HG02885 (cell line): ENCODE data around the gene PRMT5.
"Not testable (repeated sequence)": the region's sequence is repeated elsewhere in the genome, so short reads cannot be mapped to it uniquely, and the experiment has no call there.

Source experiments
- ATAC-seq: cut with Tn5 transposase; IDR thresholded peaks from one replicate; pipeline ENCODE4 v1.9.1; 2021; ENCODE audit warnings: mild to moderate bottlenecking; ENCODE audit not compliant: unreplicated experiment, poor library complexity

Gene PRMT5

GRCh38 chr14:22935156-22935555 lies 6.0 kb upstream of the PRMT5 start:
- ATAC-seq, result no peak

GRCh38 chr14:22932146-22932545 lies 3.0 kb upstream of the PRMT5 start:
- no peak for ATAC-seq

- ATAC-seq, result no peak
Measured at GRCh38 chr14:22929961-22930364, 787 bp upstream of the PRMT5 start.

DNA sequence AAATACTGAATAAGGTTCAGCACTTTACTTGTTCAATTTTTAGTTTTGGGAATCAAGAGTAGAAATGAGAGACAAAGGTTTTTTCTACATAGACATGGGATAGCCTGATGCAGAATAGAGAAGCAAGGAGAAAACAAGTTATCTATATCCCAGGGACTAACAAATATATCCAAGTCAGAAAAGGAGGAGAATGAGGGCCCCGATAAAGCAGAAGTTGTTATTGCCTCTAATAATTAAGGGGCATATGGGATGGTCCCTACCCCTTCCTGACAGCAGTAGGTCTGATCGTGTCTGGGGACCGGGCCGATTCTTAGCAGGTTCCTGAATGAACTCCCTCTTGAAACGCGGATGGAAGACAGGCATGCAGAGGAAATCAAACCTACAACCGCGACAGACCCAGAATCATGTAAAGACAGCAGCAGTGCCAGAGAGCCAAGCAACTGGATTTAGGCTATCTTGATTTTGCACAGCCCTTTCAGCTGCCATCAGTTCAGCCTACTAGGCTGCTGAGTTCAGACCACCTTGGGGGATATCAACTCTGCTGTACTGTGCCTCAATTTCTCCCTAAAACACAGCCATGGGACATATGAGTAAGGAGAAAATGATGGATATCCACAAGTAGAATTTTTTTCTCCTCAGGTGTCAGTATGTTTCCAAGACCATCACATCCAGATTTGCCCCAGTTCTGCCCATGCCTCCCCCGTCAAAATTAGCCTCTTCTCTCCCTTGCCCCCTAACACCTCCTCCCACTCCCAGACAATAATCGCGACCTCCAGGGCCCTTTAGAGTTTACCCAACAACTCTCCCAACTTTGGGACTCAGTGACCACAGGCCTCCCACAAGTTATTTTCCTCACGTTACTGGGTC lies 706 bp downstream of the PRMT5 start:
- ATAC-seq, result no peak

GRCh38 chr14:22926316-22926715 lies 2.9 kb downstream of the PRMT5 start:
- ATAC-seq, result no peak

DNA sequence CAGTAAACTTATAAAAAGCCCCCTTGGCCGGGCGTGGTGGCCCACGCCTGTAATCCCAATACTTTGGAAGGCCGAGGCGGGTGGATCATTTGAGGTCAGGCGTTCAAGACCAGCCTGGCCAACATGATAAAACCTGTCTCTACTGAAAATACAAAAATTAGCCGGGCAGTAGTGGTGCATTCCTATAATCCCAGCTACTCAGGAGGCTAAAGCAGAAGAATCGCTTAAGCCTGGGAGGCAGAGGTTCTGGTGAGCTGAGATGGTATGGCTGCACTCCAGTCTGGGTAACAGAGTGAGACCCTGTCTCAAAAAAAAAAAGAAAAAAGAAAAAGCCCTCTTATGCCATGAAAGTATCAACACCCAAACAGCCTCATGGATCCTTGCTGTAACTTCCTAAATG lies 3.7 kb downstream of the PRMT5 start:
- no peak for ATAC-seq

GRCh38 chr14:22923746-22924145 lies 5.4 kb downstream of the PRMT5 start:
- ATAC-seq, result no peak

DNA sequence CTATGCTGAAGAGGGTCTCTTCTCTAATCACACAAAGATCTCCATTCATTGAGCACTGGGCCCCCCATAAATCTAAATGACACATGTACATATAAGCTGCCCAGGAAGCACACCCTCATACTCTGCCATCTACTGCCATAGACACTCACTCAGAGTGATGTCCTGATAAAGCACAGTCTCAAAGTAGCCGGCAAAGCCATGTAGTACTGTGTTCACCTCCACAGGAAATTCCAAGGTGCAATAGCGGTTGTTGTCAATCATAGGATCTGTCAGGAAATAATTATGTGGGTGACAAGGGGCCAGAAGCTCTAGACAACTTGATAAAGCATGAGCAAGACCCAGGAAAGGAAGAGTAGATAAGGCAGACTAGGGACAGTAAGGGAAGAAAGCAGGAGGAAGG lies 6.9 kb downstream of the PRMT5 start:
- ATAC-seq, result no peak

GRCh38 chr14:22920697-22921096 lies 8.5 kb downstream of the PRMT5 start:
- ATAC-seq, result no peak

GRCh38 chr14:22919601-22919921 lies 9.6 kb downstream of the PRMT5 start:
- ATAC-seq, result peak; percentile 14

DNA sequence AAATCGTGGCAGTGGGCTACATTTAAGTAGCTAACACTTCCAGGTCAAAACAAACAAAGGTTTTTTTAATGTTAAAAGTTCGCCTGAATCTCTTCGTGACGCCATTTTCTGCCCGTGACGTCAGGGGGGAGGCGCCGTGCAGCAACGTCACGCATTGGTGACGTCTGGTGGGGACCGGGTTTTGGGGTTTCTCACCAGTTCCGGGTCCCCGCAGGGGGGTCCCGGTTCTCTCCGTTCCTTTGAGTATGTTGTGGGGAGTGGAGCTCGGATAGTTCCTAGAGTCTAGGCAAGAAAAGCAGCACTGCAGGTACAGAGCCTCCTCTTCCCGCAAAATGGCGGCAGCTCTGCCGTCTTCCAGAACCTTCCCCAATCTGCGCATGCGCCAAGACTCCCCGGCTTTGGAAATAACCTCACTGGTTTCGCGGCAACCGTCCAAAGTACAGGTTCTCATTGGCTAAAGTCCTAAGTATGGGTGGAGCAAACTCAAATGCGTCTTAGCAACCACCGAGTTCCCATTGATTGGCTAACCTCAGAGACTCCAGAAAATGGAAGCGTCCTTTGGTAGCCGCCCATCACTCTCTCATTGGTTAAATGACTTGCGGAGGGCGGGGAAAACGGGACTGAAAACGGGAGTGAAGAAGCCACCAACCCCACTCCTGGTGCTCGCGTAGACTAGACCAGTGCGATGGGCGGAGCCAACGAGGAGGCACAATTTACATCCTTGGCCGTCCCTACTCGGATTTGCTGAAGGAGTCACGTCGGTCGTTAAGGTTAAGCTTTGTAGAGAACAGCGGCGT lies 10.2 kb downstream of the PRMT5 start, which contains the start of gene RBM23:
RBM23 (minus strand) TSS at position 346 of the 797 bp plus-strand sequence.
- ATAC-seq, result peak; percentile 92

GRCh38 chr14:22915886-22916521 lies 13.2 kb downstream of the PRMT5 start:
- no peak for ATAC-seq

DNA sequence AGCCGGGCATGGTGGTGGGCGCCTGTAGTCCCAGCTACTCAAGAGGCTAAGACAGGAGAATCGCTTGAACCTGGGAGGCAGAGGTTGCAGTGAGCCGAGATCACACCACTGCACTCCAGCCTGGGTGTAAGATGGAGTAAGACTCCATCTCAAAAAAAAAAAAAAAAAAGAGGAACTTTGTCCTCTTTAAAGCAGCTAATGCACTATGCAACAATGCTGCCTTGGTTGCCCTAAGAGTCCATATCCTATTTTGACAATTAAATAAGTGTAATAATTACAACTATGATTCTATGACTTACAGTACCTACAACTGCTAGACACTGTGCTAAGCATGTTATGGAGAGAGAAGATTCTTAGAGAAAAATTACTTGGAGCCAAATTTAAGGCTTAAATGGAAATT lies 14.3 kb downstream of the PRMT5 start:
- ATAC-seq, result not testable (repeated sequence)

DNA sequence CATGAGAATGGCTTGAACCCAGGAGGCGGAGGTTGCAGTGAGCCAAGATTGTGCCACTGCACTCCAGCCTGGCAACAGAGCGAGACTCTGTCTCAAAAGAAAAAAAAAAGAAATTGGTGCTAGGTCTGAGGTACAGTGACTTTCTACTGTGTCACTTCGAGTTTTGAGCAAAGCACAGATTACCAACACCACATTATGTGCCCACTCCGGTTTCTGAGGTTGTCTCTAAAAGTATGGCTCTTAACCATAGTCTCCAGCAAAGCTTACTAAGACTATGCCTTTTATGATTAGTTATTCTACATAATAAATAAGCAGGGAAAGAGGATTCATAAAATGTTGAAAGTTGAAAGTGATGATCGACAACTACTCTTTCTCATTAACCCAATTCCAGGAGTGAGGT lies 18.3 kb downstream of the PRMT5 start:
- ATAC-seq, result no peak

GRCh38 chr14:22908601-22909000 lies 20.6 kb downstream of the PRMT5 start:
- no peak for ATAC-seq

GRCh38 chr14:22907429-22907828 lies 21.7 kb downstream of the PRMT5 start:
- ATAC-seq, result no peak

GRCh38 chr14:22906073-22906472 lies 23.1 kb downstream of the PRMT5 start:
- no peak for ATAC-seq

GRCh38 chr14:22905627-22906026 lies 23.5 kb downstream of the PRMT5 start:
- ATAC-seq, result no peak

- ATAC-seq, result no peak
Measured at GRCh38 chr14:22903742-22904087, 25.5 kb downstream of the PRMT5 start.

DNA sequence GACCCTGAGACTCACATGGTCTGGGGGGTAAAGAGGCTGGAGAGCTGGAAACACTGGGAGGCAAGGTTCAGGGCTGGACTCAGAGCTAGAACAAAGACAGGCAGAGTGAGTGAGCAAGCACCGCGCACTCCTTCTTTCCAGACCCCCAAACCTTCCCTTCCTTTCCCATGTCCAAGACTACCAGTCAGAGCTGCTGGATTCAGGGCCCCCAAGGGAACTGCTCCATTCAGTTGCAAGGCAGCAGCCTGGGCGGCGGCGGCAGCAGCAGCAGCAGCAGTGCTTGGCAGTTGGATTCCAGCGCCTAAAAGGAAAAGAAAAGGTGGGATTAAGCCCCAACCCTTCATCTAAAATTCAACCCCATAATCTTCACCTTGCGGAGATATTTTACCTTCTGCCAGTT lies 27.4 kb downstream of the PRMT5 start:
- no peak for ATAC-seq

- no peak for ATAC-seq
Measured at GRCh38 chr14:22900081-22900799, 28.9 kb downstream of the PRMT5 start.
